SK-MEL-5 (cell line): Measurements from ENCODE around the gene LMX1B. TPM values are rescaled to one million over a fixed set of nuclear protein-coding genes. Genes with fewer than 3 reads are reported as not detected.
"Not testable (repeated sequence)": the region's sequence is repeated elsewhere in the genome, so short reads cannot be mapped to it uniquely, and the experiment has no call there.

Experiments
- DNase-seq: peaks from one replicate; pipeline ENCODE4 v3.0.0-alpha.2; 2016; ENCODE audit warnings: low read depth, low spot score
- in situ Hi-C: cut with HindIII; loops from 2 replicates; pipeline ENCODE4 v1.10.0; 2016; ENCODE audit warnings: low sequenced_read_pairs, high pct_unique_total_duplicates, low pct_unique_long_range_greater_than_20kb
- total RNA-seq: library from RNA; depleted of rRNA; stranded (reverse); fragments of >200 nt; shearing (Covaris generic); gene quantifications from 2 replicates; pipeline ENCODE4 v1.2.3, GENCODE V29; 2014; rRNA removed

Gene LMX1B
- total RNA-seq, 1 experiment from 2014 or later, result 2.7 TPM

DNA sequence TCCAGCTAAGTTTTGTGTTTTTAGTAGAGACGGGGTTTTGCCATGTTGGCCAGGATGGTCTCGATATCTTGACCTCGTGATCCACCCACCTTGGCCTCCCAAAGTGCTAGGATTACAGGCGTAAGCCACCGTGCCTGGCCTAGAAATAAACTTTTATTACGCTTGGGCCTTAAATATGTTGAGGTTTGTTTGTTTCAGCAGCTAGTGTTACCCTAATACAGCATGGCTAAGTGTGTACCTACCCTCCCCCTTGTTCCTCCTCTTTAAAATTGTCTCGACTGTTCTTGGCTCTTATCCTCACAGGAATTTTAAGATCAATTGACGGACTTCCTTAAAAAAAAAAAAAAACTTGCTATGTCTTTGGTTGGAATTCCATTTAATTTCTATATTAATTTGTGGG, 114.5 kb downstream of the LMX1B start:
- in situ Hi-C loops, DNase-seq: not testable (repeated sequence)

DNA sequence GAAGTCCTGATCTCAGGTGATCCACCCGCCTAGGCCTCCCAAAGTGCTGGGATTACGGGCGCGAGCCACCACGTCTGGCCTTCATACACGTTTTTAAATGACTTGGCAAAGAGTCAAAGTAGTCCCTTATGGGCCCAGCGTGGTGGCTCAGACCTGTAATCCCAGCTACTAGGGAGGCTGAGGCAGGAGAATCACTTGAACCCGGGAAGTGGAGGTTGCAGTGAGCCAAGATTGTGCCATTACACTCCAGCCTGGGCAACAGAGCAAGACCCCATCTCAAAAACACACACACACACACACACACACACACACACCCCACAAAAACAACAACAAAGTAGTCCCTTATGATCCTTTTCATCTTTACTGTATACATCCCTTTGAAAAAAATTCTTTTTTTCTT, 116.9 kb downstream of the LMX1B start:
- DNase-seq, in situ Hi-C loops: not testable (repeated sequence)

DNA sequence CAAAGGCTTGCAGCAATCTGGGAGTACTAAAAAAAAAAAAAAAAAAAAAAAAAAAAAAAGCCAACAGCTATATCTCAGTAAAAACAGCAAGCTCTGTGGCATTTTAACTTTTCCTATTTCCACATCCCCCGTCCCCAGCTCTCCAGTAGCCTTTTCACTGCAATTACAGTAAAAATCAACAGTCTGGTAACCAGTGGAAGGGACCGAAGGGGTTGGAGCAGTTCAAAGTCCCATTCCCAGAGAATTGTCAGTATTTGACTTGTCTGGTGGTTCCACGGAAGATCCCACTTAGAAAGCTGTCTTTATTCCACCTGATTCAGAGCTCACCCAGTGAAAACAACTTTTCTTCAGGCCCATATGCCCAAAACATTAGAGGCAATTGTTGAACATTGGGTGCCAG, 119.3 kb downstream of the LMX1B start:
- no peak for DNase-seq
- in situ Hi-C loops, result no loop called here

DNA sequence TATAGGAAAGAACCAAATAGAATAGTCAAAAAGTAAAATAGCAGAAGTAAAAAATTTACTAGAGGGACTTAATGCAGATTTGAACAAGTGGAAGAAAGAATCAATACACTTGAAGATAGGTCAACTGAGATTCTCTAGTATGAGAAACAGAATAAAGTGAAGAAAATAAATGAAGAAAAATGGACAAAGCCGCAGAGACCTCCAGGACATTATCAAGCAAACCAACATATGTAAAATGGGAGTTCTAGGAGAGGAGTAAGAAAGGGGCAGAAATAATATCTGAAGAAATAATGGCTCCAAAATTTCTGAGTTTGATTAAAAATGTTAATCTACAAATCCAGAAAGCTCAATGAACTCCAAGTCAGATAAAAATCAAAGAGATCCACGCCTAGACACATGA, 121.1 kb downstream of the LMX1B start:
- in situ Hi-C loops, result no loop called here
- DNase-seq, result no peak

DNA sequence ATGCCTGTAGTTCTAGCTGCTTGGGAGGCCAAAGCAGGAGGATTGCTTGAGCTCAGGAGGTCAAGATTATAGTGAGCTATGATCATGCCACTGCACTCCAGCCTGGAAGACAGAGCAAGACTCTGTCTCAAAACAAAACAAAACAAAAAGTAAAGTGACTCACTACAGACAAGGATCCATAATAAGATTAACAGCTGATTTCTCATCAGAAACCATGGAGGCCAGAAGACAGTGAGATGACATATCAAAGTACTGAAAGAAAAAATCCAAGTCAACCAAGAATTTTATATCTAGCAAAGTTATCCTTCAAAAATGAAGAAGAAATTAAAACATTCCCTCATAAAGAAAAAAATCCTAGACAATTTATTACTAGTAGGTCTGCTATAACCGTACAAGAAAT, 121.8 kb downstream of the LMX1B start:
- in situ Hi-C loops, result no loop called here
- no peak for DNase-seq

DNA sequence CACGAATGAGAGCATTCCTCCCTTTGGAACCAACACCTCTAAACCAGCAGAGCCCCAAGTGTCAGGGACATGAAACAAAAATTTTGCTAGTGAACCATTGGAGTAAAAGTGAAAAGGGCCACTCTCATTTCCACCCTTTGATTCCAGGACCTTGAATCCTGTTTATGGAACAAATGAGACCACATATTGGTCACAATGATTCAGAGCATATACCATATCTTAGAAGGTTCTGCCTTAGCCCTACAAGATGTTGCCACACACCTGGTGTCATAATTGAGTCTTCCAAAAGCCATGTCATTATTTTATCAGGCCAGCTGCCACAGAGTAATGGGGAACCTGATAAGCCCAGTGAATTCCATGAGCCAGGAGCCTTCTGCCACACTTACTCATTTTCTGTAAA, 124.8 kb downstream of the LMX1B start:
- in situ Hi-C loops, result no loop called here
- no peak for DNase-seq

DNA sequence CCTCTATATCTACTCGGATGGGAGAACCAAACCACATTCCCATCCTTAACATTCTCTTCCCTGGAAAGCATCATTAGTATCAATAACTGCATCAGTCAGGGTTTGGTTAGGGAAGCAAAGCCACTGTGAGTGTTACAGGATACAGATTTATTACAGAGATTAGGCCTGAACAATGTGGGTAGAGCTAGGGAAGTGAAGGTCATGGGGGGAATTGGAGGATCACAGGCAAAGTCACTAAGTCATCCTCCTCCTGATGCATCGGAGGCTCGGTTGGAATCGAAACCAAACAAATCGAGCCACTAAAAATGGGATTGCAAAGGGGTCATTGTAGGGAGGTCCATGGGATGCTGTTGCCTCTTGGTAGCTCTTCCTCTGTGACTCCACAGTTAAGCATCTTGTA, 129.3 kb downstream of the LMX1B start:
- in situ Hi-C loops, result no loop called here
- no peak for DNase-seq

DNA sequence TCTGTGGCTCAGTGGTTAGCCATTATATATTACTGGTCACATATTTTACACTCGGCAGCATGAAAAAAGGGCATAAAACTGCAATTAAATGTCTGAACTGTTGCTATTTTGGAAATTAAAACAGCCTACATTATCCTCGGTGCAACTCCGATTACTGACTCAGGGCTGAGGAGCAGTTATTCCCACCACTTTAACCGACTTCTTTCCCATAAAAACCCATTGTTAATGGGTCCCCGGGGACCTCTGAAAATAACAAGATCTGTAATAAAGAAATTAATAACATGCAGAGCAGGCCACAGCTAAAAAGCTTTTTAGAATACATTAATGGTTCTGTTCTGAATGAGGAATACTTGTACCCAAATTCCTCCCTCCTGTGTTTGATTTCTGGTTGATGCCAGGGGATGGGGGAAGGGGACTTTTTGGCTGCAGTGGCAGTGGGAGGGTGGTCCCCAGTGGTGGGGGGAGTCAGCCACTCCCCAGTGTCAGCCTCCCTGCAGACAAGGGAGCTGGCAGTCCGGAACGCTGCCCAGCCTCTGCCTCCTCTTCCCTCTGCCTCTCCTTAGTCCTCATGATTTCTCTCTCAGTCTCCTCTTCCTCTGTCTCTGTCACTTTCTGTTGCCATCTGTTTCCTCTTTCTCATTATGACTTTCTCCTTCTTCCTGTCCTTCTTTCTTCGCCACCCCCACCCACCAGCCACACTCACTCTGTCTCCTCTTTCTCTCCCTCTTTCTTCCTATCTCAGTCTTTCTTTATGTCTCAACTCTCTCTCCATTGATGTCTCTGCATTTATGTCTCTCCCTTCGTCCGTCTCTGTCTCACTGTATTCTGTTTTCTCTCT, 132.1 kb downstream of the LMX1B start:
- no peak for DNase-seq
- in situ Hi-C loops, result no loop called here

Other genes starting within 250 kb of the LMX1B start
- 7.6 and 68.4 TPM in 2 replicates for gene ZBTB43, start 191.1 kb downstream of the LMX1B start, total RNA-seq
- 6.5 and 7.4 TPM in 2 replicates for gene ZBTB34, start 246.7 kb downstream of the LMX1B start, total RNA-seq